Karpas-422 (cell line): ENCODE results near the gene EIF4E1B. TPM values are rescaled to one million over a fixed set of nuclear protein-coding genes. Genes with fewer than 3 reads are reported as not detected.

Source experiments
- DNase-seq: peaks from one replicate; pipeline ENCODE4 v3.0.0-alpha.2; 2015
- H2AFZ ChIP-seq: fragments of 200-600 bp; sonication (generic); 2 replicates; pipeline ENCODE4 v1.6.1; 2014; ENCODE audit warnings: antibody characterized with exemption, low read length, mixed read lengths
- H3K27ac ChIP-seq: fragments of 200-600 bp; sonication (generic); 2 replicates; pipeline ENCODE4 v1.5.1; 2014; ENCODE audit warnings: mild to moderate bottlenecking, low read length, moderate library complexity
- H3K27me3 ChIP-seq: fragments of 200-600 bp; sonication (generic); 2 replicates; pipeline ENCODE4 v1.6.1; 2014; ENCODE audit warnings: low read length, mixed read lengths
- H3K36me3 ChIP-seq: fragments of 200-600 bp; sonication (generic); 2 replicates; pipeline ENCODE4 v1.6.1; 2014; ENCODE audit warnings: low read length, mixed read lengths; ENCODE audit not compliant: insufficient read depth
- H3K4me1 ChIP-seq: fragments of 200-600 bp; sonication (generic); 2 replicates; pipeline ENCODE4 v1.6.1; 2014; ENCODE audit warnings: mild to moderate bottlenecking, low read length, mixed read lengths
- H3K4me2 ChIP-seq: fragments of 200-600 bp; sonication (generic); 2 replicates; pipeline ENCODE4 v1.6.1; 2014; ENCODE audit warnings: low read length, low read depth, mild to moderate bottlenecking; ENCODE audit not compliant: poor library complexity, severe bottlenecking
- H3K4me3 ChIP-seq: fragments of 200-600 bp; sonication (generic); 2 replicates; pipeline ENCODE4 v1.5.1; 2014; ENCODE audit warnings: mild to moderate bottlenecking, antibody characterized with exemption, low read length, mixed read lengths
- H3K79me2 ChIP-seq: fragments of 200-600 bp; sonication (generic); 2 replicates; pipeline ENCODE4 v1.6.1; 2014; ENCODE audit warnings: mild to moderate bottlenecking, low read length, mixed read lengths
- H3K9ac ChIP-seq: fragments of 200-600 bp; sonication (generic); 2 replicates; pipeline ENCODE4 v1.6.0; 2014; ENCODE audit warnings: low read length
- H3K9me2 ChIP-seq: fragments of 200-600 bp; sonication (generic), shearing (Covaris generic); replicated peaks from 2 replicates; pipeline ENCODE4 v1.6.0; 2014; ENCODE audit warnings: mild to moderate bottlenecking, low read length, moderate library complexity; ENCODE audit not compliant: insufficient read depth
- H3K9me3 ChIP-seq: fragments of 300-700, 200-600 bp; sonication (generic); 2 replicates; pipeline ENCODE4 v1.6.1; 2014; ENCODE audit warnings: low read length, mixed read lengths
- H4K20me1 ChIP-seq: fragments of 200-600 bp; sonication (generic); 2 replicates; pipeline ENCODE4 v1.6.1; 2014; ENCODE audit warnings: mild to moderate bottlenecking, antibody characterized with exemption, low read length, low read depth; ENCODE audit not compliant: insufficient read depth
- total RNA-seq: library from RNA; depleted of rRNA; stranded (reverse); fragments of >200 nt; shearing (Covaris generic); gene quantifications from 2 replicates; pipeline ENCODE4 v1.2.3, GENCODE V29; 2014; ENCODE audit warnings: low replicate concordance

Gene EIF4E1B
- total RNA-seq, 1 experiment from 2014 or later, result not detected

- H2AFZ ChIP-seq, result no peak overlapping the region
- peaks cover 12% of the 10 kb centered on the region for H3K4me1 ChIP-seq
- no peaks in the 10 kb centered on the region for H4K20me1 ChIP-seq
- H3K9ac ChIP-seq, result no peak overlapping the region
- no peaks in the 10 kb centered on the region for H3K9me3 ChIP-seq
- H3K36me3 ChIP-seq, result no peaks in the 10 kb centered on the region
- no peak for DNase-seq
- no peak overlapping the region for H3K27ac ChIP-seq
- H3K9me2 ChIP-seq, result no peaks in the 10 kb centered on the region
- H3K27me3 ChIP-seq, result no peaks in the 10 kb centered on the region
- no peak overlapping the region for H3K4me3 ChIP-seq
- H3K79me2 ChIP-seq, result no peaks in the 10 kb centered on the region
- H3K4me2 ChIP-seq, result no peak overlapping the region
These were observed 12.4 kb downstream of the EIF4E1B start for GRCh38 chr5:176642675-176643490.

GRCh38 chr5:176643491-176644219 lies 13.2 kb downstream of the EIF4E1B start:
- Histone ChIP-seq H3K9me2 (no peaks in the 10 kb centered on the region), H4K20me1 (no peaks in the 10 kb centered on the region), H3K27me3 (no peaks in the 10 kb centered on the region), H3K4me1 (peaks cover 19% of the 10 kb centered on the region), H3K9ac (no peak overlapping the region), H3K79me2 (no peaks in the 10 kb centered on the region), H3K4me3 (no peak overlapping the region), H2AFZ (no peak overlapping the region), H3K27ac (no peak overlapping the region), H3K4me2 (no peak overlapping the region), H3K36me3 (no peaks in the 10 kb centered on the region), H3K9me3 (no peaks in the 10 kb centered on the region)
- no peak for DNase-seq

- Histone ChIP-seq H3K4me1 (peaks cover 19% of the 10 kb centered on the region), H3K4me3 (no peak overlapping the region), H3K27me3 (no peaks in the 10 kb centered on the region), H3K36me3 (no peaks in the 10 kb centered on the region), H3K9me2 (no peaks in the 10 kb centered on the region), H4K20me1 (no peaks in the 10 kb centered on the region), H3K79me2 (no peaks in the 10 kb centered on the region), H3K4me2 (no peak overlapping the region), H3K27ac (no peak overlapping the region), H3K9ac (no peak overlapping the region), H3K9me3 (no peaks in the 10 kb centered on the region), H2AFZ (no peak overlapping the region)
- no peak for DNase-seq
These were observed 13.8 kb downstream of the EIF4E1B start for GRCh38 chr5:176644294-176644693.

- Histone ChIP-seq H3K4me3 (no peak overlapping the region), H3K9me2 (no peaks in the 10 kb centered on the region), H3K9me3 (no peaks in the 10 kb centered on the region), H2AFZ (no peak overlapping the region), H3K9ac (no peak overlapping the region), H3K36me3 (no peaks in the 10 kb centered on the region), H3K4me2 (no peak overlapping the region), H3K4me1 (peaks cover 19% of the 10 kb centered on the region), H3K27ac (no peak overlapping the region), H4K20me1 (no peaks in the 10 kb centered on the region), H3K27me3 (no peaks in the 10 kb centered on the region), H3K79me2 (no peaks in the 10 kb centered on the region)
- DNase-seq, result no peak
These were observed 14.6 kb downstream of the EIF4E1B start for GRCh38 chr5:176644878-176645670.

GRCh38 chr5:176646049-176646706 lies 15.7 kb downstream of the EIF4E1B start:
- Histone ChIP-seq H3K9ac (peak overlapping the region; percentile 85), H3K27me3 (no peaks in the 10 kb centered on the region), H3K4me3 (peak overlapping the region; percentile 73), H3K4me2 (peak overlapping the region; percentile 88), H3K9me3 (no peaks in the 10 kb centered on the region), H3K79me2 (no peaks in the 10 kb centered on the region), H2AFZ (peak overlapping the region; percentile 94; the same call in 1 of the 2 replicates), H3K4me1 (peaks cover 19% of the 10 kb centered on the region), H4K20me1 (no peaks in the 10 kb centered on the region; the same call in 1 of the 2 replicates), H3K27ac (no peak overlapping the region; the same call in 1 of the 2 replicates), H3K36me3 (no peaks in the 10 kb centered on the region), H3K9me2 (no peaks in the 10 kb centered on the region)
- DNase-seq, result no peak

- H3K36me3 ChIP-seq, result no peaks in the 10 kb centered on the region
- H3K4me2 ChIP-seq, result peak overlapping the region; percentile 88
- H3K9me3 ChIP-seq, result no peaks in the 10 kb centered on the region
- no peaks in the 10 kb centered on the region; the same call in 1 of the 2 replicates for H4K20me1 ChIP-seq
- peak overlapping the region; percentile 28; the same call in 1 of the 2 replicates for H3K27ac ChIP-seq
- DNase-seq, result no peak
- H2AFZ ChIP-seq, result peak overlapping the region; percentile 94; the same call in 1 of the 2 replicates
- H3K4me3 ChIP-seq, result peak overlapping the region; percentile 73
- H3K4me1 ChIP-seq, result peaks cover 19% of the 10 kb centered on the region
- H3K9me2 ChIP-seq, result no peaks in the 10 kb centered on the region
- H3K79me2 ChIP-seq, result no peaks in the 10 kb centered on the region
- H3K27me3 ChIP-seq, result no peaks in the 10 kb centered on the region
- peak overlapping the region; percentile 85 for H3K9ac ChIP-seq
These were observed 16.2 kb downstream of the EIF4E1B start for GRCh38 chr5:176646707-176647029.

- H3K79me2 ChIP-seq, result no peaks in the 10 kb centered on the region
- H3K36me3 ChIP-seq, result no peaks in the 10 kb centered on the region
- H3K4me1 ChIP-seq, result peaks cover 19% of the 10 kb centered on the region
- peak; percentile 100 for DNase-seq
- H3K27ac ChIP-seq, result peak within 1 kb of the TSS; percentile 28; the same call in 1 of the 2 replicates
- H2AFZ ChIP-seq, result peak within 1 kb of the TSS; percentile 94; the same call in 1 of the 2 replicates
- peak within 1 kb of the TSS; percentile 92 for H3K9ac ChIP-seq
- H3K4me2 ChIP-seq, result peak within 1 kb of the TSS; percentile 88
- H3K9me2 ChIP-seq, result no peaks in the 10 kb centered on the region
- H3K4me3 ChIP-seq, result peak within 1 kb of the TSS; percentile 94
- H4K20me1 ChIP-seq, result no peaks in the 10 kb centered on the region; the same call in 1 of the 2 replicates
- H3K9me3 ChIP-seq, result no peaks in the 10 kb centered on the region
- no peaks in the 10 kb centered on the region for H3K27me3 ChIP-seq
These were observed 16.8 kb downstream of the EIF4E1B start, which contains the start of gene TSPAN17 for GRCh38 chr5:176647030-176647842. TSPAN17 (plus strand) TSS chr5:176647484; CDS start chr5:176647616, 132 bp downstream.
